Tibial artery (tissue), 4 donors: ENCODE results near the gene MEIS2.

Experiments used
- DNase-seq, 2 donors: peaks; one replicate each; pipeline ENCODE4 v3.0.0-alpha.2; 2019
- H3K27ac ChIP-seq, 2 donors: fragments of 200-600 bp; sonication (generic) in 1 of 2; 1 replicate in 1 of 2; 2 replicates in 1 of 2; pipeline ENCODE4 v1.5.1; 2018 to 2019; ENCODE audit warnings: mild to moderate bottlenecking in 1 of 2
- H3K27me3 ChIP-seq, 2 donors: fragments of 200-600 bp; sonication (generic) in 1 of 2; one replicate each; pipeline versions ENCODE4 v1.5.1 to v1.6.0; 2016 to 2019
- H3K36me3 ChIP-seq, 3 donors: fragments of 200-600 bp; sonication (generic) in 2 of 3; one replicate each; pipeline ENCODE4 v1.5.1; 2016 to 2019; ENCODE audit warnings: mild to moderate bottlenecking in 2 of 3
- H3K4me1 ChIP-seq, 4 donors: fragments of 200-600 bp; sonication (generic) in 2 of 4; 1 replicate in 3 of 4; 2 replicates in 1 of 4; pipeline ENCODE4 v1.5.1; 2016 to 2019
- H3K4me3 ChIP-seq, 2 donors: fragments of 200-600 bp; sonication (generic) in 1 of 2; 1 replicate in 1 of 2; 2 replicates in 1 of 2; pipeline ENCODE4 v1.5.1; 2018 to 2019; ENCODE audit warnings: mild to moderate bottlenecking in 2 of 2
- H3K9me3 ChIP-seq, 3 donors: fragments of 200-600 bp; sonication (generic) in 1 of 3; one replicate each; pipeline ENCODE4 v1.5.1; 2016 to 2019
- intact Hi-C: fragments of 100-400 bp; cut with DNase I; formaldehyde crosslinking; loops from one replicate; pipeline ENCODE4 v1.15.0; 2023; ENCODE audit warnings: low total_unique reads
- TF ChIP-seq, protein P1 (sequence below), 2 experiments: fragments of 200-600 bp in 1 of 2; fragments of 450-650 bp in 1 of 2; IDR thresholded peaks; one replicate each; pipeline ENCODE4 v1.5.1; 2017 to 2019; ENCODE audit warnings: antibody characterized with exemption in 2 of 2, mild to moderate bottlenecking in 1 of 2, moderate library complexity in 1 of 2

The MEIS2 gene

DNA sequence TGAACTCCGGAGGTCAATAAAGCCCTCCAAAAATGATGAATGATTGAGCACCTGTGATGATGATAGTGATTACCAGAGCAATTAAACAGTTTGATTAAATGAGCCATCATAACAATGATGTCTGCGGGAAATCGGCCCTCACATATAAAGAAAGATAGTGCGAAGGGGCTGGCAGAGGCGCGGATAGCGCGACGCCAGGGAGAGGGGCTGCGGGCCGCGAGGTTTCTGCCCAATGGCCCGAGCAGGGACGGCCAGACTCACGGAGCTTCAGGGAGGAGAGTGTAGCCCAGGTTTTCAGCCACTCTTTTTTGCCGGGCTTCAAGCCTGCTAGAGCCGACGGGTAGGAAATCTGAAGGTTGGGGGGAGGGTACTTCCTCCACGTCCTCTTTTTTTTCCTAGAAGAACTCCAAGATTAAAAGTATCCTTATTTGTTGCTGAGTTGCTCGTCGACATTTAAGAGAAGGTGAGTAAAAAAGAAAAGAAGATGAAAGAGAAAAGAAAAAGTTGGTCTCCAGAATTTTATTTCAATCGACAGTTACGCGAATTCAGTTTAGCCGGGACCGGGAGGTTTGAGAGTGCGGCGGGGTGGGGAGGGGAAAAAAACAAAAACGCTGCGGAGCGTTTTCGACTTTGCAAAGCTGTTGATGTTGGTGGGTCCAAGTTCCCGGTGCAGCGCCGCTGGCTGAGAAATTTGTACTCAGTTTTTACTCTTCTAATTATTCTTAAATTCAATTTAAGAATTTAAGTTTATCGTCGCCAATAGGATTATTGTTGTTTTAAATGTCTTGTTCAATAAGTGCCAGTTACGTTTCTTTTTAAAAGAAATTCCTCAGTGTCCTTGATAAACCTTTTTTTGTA lies 2.2 kb upstream of the MEIS2 start:
- H3K9me3 ChIP-seq = no peaks in the 10 kb centered on the region

DNA sequence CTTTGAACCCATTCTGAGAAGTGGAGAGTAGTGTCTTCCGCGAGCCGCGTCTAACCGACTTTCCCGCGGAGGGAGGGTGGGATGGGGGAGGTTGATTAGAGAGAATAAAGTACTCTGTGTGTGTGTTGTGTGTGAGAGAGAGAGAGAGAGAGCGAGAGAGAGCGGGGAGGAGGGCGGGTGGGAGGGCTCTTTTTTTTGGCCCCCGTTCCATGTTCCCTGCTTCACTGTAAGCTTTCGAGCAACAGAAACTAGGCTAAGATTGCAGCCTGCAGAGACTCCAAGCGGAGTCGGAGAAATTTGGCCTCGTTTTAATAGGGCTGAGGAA lies 1.6 kb upstream of the MEIS2 start:
- Histone ChIP-seq H3K36me3 (no peaks in the 10 kb centered on the region), H3K4me3 (peak overlapping the region; percentile 85 to 90), H3K4me1 (peaks cover 0 to 15% (median 0%) of the 10 kb centered on the region in 4 donors), H3K9me3 (no peaks in the 10 kb centered on the region), H3K27me3 (no peaks in the 10 kb centered on the region), H3K27ac (peak overlapping the region; percentile 91 to 95)
- DNase-seq = peak; percentile 40 to 69
- intact Hi-C loops = loop anchor here (5.0 to 10.0 kb wide), 2 partner anchors 217 to 1570 kb away; no protein-coding TSS in a partner anchor
- TF ChIP-seq, protein P1, sequence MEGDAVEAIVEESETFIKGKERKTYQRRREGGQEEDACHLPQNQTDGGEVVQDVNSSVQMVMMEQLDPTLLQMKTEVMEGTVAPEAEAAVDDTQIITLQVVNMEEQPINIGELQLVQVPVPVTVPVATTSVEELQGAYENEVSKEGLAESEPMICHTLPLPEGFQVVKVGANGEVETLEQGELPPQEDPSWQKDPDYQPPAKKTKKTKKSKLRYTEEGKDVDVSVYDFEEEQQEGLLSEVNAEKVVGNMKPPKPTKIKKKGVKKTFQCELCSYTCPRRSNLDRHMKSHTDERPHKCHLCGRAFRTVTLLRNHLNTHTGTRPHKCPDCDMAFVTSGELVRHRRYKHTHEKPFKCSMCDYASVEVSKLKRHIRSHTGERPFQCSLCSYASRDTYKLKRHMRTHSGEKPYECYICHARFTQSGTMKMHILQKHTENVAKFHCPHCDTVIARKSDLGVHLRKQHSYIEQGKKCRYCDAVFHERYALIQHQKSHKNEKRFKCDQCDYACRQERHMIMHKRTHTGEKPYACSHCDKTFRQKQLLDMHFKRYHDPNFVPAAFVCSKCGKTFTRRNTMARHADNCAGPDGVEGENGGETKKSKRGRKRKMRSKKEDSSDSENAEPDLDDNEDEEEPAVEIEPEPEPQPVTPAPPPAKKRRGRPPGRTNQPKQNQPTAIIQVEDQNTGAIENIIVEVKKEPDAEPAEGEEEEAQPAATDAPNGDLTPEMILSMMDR (IDR thresholded peaks at IDR 0.05) = no peak

More for the DNA sequence above, 2.2 kb upstream of the MEIS2 start:
- intact Hi-C loops = loop anchor here (5.0 to 10.0 kb wide), 2 partner anchors 218 to 1570 kb away; no protein-coding TSS in a partner anchor
- peaks cover 0 to 15% (median 0%) of the 10 kb centered on the region in 4 donors for H3K4me1 ChIP-seq
- H3K4me3 ChIP-seq = peak overlapping the region; percentile 85 to 90
- no peaks in the 10 kb centered on the region for H3K27me3 ChIP-seq
- no peaks in the 10 kb centered on the region for H3K36me3 ChIP-seq
- TF ChIP-seq, protein P1 (IDR thresholded peaks at IDR 0.05) = no peak
- no peak for DNase-seq
- H3K27ac ChIP-seq = peak overlapping the region; percentile 91 to 95

DNA sequence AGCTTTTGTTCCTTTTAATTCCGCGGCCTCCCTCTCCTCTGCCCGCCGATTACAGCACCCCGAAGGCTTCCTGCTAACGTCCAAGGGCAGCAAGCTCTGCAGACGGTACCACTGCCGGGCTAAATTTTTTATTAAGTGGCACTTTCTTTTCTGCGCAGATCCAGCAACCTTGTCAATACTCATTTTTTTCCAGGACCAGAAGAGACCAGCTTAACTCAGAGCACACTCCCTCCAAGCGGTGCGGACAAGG lies 542 bp upstream of the MEIS2 start:
- no peak for DNase-seq
- Histone ChIP-seq H3K9me3 (no peaks in the 10 kb centered on the region), H3K4me3 (peak overlapping the region; percentile 85 to 90), H3K27me3 (no peaks in the 10 kb centered on the region), H3K4me1 (peaks cover 0 to 9% (median 4%) of the 10 kb centered on the region in 4 donors), H3K27ac (peak overlapping the region; percentile 91 to 95), H3K36me3 (peaks cover 0 to 3% (median 0%) of the 10 kb centered on the region in 3 donors)
- TF ChIP-seq, protein P1 (IDR thresholded peaks at IDR 0.05) = no peak
- intact Hi-C loops = loop anchor here (5.0 to 10.0 kb wide), 2 partner anchors 216 to 1569 kb away; no protein-coding TSS in a partner anchor

DNA sequence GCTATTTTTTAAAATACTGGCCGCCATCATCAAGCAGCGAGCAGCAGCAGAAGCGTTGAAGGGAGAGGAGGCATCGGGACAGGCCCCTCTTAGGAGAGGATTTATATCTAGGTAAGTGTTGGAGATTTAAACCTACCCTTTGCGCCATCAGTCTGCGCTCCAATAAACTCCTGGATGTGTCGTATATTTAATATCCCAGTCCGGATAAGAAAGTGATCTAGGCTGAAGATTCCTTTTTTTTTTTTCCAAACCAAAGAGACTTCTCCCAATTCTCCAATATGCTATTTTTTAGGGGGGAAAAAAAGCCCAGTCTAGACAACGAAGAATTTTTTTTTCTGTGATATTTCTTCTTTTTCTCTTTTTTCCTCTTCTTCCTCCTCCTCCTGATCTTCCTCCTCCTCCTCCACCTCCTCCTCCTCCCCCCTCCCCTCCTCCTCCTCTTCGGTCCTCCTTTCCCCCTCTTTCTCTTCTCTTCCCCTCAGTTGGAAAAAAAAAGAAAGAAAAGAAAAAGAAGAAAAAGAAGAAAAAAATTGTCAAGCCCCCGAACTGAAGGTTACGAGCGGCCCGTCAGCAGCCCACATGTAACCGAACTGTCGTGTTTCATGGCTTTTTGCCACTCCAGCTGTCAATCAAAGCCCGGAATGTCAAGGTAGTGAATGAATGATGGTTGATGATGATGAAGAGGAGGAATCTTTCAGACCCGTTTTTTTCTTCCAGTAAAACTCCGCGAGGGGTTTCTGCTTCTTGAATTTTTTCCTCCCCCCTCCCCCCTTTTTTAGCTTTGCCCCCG lies 835 bp downstream of the MEIS2 start:
- Histone ChIP-seq H3K4me1 (peaks cover 0 to 17% (median 6%) of the 10 kb centered on the region in 4 donors), H3K27me3 (no peaks in the 10 kb centered on the region), H3K4me3 (peak overlapping the region; percentile 85 to 90), H3K27ac (peak overlapping the region; percentile 91 to 95), H3K9me3 (no peaks in the 10 kb centered on the region), H3K36me3 (peaks cover 0 to 6% (median 0%) of the 10 kb centered on the region in 3 donors)
- TF ChIP-seq, protein P1 (IDR thresholded peaks at IDR 0.05) = no peak
- no peak for DNase-seq
- intact Hi-C loops = loop anchor here (5.0 to 10.0 kb wide), 2 partner anchors 215 to 1567 kb away; no protein-coding TSS in a partner anchor

DNA sequence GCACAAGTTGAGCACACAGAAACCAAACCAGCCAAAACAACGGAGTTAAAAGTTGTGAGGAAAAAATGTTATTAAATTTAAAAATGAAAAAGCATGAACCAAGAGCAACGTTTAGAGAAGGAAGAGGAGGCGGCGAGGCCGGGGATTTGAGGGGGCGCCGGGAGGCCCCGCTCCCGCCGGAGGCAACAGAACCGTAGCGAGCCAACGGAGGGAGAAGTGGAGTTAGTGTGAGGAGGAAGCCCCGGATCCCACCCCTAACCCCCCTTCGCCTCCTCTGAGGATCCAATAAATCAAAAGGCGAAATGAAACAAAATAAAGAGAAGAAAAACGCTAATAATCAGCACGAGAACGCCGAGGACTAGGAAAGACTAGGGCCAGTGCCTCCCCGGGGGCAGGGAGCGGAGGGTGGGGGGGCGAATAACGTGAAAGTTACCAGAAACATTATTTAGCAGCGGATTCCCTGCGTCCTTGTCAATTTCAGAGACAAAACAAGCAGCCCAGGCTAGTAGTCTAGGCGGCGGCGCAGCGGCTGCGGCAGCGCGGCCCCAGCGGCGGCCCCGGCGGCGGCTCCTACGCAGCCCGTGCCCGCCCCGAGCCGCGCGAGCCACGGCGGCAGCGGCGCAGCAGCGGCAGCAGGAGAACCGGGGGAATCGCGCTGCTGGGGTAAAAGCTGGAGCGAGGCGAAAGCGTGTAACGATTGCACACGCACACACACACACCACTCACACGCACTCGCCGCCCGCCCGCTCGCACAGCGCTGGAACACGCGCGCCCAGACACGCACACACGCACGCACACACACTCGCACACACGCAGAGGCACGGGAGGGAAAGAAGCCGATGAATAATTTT lies 1.7 kb downstream of the MEIS2 start:
- Histone ChIP-seq H3K4me1 (peaks cover 0 to 20% (median 9%) of the 10 kb centered on the region in 4 donors), H3K9me3 (no peaks in the 10 kb centered on the region), H3K27ac (peak overlapping the region; percentile 91 to 95), H3K4me3 (peak overlapping the region; percentile 85 to 90), H3K27me3 (no peaks in the 10 kb centered on the region), H3K36me3 (peaks cover 0 to 6% (median under 1%) of the 10 kb centered on the region in 3 donors)
- TF ChIP-seq, protein P1 (IDR thresholded peaks at IDR 0.05) = no peak
- peak; percentile 41 to 76 for DNase-seq
- intact Hi-C loops = no loop called here
